GM12864 (cell line): ENCODE measurements around the gene TMF1.
A peak's percentile ranks its signal among the peaks of the same experiment; 100 is the strongest.

Source experiments
- DNase-seq: peaks from one replicate; pipeline ENCODE4 v3.0.0-alpha.2; 2011; ENCODE audit warnings: low read depth
- H3K4me3 ChIP-seq: 2 replicates; pipeline ENCODE4 v1.5.1; 2011; ENCODE audit warnings: mild to moderate bottlenecking, low read depth, low read length, control low read depth
- TF ChIP-seq, protein P1 (sequence below): IDR thresholded peaks from 2 replicates; pipeline ENCODE4 v1.5.1; 2011; ENCODE audit warnings: low read depth, mild to moderate bottlenecking, moderate library complexity, low read length, control low read depth, inconsistent platforms; ENCODE audit errors: missing control alignments

TMF1 gene, protein sequence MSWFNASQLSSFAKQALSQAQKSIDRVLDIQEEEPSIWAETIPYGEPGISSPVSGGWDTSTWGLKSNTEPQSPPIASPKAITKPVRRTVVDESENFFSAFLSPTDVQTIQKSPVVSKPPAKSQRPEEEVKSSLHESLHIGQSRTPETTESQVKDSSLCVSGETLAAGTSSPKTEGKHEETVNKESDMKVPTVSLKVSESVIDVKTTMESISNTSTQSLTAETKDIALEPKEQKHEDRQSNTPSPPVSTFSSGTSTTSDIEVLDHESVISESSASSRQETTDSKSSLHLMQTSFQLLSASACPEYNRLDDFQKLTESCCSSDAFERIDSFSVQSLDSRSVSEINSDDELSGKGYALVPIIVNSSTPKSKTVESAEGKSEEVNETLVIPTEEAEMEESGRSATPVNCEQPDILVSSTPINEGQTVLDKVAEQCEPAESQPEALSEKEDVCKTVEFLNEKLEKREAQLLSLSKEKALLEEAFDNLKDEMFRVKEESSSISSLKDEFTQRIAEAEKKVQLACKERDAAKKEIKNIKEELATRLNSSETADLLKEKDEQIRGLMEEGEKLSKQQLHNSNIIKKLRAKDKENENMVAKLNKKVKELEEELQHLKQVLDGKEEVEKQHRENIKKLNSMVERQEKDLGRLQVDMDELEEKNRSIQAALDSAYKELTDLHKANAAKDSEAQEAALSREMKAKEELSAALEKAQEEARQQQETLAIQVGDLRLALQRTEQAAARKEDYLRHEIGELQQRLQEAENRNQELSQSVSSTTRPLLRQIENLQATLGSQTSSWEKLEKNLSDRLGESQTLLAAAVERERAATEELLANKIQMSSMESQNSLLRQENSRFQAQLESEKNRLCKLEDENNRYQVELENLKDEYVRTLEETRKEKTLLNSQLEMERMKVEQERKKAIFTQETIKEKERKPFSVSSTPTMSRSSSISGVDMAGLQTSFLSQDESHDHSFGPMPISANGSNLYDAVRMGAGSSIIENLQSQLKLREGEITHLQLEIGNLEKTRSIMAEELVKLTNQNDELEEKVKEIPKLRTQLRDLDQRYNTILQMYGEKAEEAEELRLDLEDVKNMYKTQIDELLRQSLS

DNA sequence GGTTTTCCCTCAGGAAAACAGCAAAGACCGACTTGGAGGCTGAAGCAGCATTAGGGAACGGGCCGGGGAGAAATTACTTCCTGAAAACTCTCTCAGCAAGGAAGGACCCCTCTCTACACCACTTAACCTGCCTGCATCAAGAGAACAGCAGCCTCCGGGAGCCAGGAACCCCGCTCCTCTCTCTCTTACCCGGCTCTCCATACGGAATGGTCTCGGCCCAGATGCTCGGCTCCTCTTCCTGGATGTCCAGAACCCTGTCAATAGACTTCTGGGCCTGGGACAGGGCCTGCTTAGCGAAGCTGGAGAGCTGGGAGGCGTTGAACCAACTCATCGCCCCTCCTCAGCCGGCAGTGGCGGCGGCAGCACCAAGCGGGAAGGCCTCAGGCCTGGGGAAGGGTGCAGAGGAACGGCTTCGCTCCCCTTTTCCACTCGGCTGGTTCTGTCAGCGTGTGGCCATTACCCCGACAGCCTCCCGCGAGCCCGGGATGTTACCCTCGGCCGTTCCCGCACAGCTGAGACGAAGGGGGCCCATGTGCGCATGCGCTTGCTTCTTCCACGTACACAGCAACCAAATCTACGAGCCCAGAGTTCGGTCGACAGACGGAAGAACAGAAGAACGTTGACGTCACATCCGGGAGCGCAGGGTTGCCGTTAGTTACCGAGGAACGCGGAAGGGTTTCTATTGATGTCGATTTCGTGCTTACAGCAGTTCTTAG lies at the start of gene TMF1:
TMF1 (minus strand) TSS at position 578 of the 716 bp plus-strand sequence; CDS start at position 331, 247 bp downstream.
- peak; percentile 99 for DNase-seq
- TF ChIP-seq, protein P1, sequence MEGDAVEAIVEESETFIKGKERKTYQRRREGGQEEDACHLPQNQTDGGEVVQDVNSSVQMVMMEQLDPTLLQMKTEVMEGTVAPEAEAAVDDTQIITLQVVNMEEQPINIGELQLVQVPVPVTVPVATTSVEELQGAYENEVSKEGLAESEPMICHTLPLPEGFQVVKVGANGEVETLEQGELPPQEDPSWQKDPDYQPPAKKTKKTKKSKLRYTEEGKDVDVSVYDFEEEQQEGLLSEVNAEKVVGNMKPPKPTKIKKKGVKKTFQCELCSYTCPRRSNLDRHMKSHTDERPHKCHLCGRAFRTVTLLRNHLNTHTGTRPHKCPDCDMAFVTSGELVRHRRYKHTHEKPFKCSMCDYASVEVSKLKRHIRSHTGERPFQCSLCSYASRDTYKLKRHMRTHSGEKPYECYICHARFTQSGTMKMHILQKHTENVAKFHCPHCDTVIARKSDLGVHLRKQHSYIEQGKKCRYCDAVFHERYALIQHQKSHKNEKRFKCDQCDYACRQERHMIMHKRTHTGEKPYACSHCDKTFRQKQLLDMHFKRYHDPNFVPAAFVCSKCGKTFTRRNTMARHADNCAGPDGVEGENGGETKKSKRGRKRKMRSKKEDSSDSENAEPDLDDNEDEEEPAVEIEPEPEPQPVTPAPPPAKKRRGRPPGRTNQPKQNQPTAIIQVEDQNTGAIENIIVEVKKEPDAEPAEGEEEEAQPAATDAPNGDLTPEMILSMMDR = no peak
- H3K4me3 ChIP-seq = peak within 1 kb of the TSS; percentile 94

DNA sequence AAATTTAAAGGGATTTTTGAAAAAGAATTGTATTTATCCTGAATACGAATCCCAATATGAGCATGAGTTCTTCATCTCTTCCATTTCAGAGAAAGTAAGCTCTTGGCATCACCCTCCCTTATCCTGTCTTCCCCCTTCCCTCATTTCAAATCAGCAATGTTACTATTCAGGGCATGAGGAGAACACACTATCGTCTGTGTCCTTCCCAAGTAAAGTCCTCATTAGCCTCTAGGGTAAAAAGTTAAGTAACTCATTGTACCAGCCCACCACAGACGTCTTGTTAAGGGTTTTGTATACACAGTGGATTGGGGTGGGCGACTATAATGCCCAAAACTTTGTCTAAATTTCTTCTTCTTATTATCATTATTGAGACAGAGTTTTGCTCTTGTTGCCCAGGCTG lies 47.4 kb upstream of the TMF1 start:
- DNase-seq = no peak
- no peak overlapping the region for H3K4me3 ChIP-seq
- TF ChIP-seq, protein P1 = no peak

DNA sequence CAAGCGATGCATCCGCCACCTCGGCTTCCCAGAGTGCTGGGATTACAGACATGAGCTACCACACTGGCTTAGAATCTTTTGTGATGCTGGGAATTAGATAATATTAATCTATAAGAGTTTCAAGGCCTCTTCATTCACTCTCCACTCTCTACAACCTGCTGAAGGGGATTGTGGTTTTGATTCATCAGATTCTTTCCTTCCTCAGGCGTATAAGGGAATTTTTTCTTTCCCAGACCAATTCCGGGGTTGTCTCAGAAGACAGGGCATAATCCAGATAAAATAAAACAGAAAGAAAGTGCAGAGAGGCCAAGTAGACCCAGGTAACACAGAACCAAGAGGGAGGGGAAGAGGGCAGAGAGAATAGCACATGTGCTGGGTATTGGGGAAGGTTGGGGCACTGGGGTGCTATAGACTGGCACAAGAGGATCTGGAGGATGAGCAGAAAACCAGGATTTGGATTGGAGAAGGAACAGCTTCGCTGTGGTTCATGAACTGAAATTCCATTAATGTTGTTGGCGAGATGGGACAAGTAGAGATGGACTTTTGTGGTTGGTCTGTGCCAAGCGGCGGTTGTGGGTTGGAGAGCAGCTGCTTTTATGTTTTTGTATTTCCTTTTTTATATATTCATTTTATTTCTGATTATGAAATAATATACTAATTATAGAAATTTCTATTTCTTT lies 45.4 kb upstream of the TMF1 start:
- TF ChIP-seq, protein P1 = no peak
- DNase-seq = no peak
- no peak overlapping the region for H3K4me3 ChIP-seq

DNA sequence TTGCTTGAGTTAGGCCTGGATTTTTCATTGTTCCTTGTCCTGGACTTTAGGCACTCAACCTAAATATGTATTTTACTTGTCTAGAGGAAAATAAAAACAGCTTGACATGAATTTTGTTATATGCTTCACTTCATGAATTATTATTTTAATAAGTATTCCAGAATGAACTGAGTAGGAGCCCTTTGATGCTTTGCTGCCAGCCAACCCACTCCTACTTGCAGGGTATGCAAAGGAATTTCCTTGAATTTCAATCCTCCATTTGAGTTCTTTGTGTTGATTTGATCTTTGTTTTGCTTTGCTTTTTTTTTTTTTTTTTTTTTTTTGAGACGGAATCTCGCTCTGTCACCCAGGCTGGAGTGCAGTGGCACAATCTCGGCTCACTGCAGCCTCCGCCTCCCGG lies 44.2 kb upstream of the TMF1 start:
- TF ChIP-seq, protein P1 = no peak
- no peak overlapping the region for H3K4me3 ChIP-seq
- no peak for DNase-seq

DNA sequence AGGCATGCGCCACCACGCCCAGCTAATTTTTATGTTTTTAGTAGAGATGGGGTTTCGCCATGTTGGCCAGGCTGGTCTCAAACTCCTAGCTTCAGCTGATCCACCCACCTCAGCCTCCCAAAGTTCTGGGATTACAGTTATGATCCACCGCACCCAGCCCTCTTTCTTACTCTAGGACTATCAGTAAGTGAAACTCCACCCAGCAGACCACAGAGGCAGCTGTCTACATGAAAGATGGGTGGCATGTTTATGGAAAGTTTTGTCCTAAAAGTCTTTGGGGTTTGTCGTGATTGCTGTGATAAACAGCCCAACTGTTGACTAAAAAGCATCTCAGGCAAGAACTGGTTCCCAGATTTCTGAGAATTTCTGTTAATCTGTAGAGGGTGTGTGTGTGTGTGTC lies 43.5 kb upstream of the TMF1 start:
- no peak for DNase-seq
- no peak overlapping the region for H3K4me3 ChIP-seq
- TF ChIP-seq, protein P1 = no peak
